ENCODE measurements around the gene ZFHX2. TPM values are rescaled to one million over a fixed set of nuclear protein-coding genes. Genes with fewer than 3 reads are reported as not detected.

The ZFHX2 gene
- total RNA-seq, 1 experiment from 2014 or later: 19.4 TPM

DNA sequence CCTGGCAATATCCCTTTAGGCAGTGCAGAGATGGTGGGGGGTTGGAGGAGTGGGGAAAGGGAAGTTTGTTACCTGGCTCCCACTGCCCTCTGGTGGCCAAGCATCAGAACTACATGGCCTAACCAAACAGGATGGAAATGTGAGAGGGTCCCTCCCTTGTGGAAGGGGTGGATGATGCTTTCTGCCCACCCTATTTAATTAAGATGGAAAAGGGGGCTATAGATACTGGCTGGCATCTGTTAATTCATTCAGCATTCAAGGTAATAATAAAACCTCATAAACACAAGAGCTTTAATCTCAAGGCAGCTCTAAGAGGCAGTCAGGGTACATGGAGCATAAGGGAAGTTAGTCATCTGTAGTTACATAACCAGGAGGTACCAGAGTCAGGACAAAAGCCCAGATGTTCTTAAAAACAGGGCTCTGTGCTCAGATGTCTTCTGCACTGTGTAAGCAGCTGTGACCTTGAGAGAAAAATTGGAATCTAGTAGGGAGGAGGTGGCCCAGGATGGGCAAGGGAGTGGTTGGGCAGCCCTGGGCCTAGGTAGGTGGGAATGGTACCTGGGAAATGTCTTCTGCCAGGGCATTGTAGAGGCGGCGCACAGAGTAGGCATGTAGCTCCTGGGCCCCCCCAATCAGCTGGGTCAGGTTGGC, 11.4 kb upstream of the ZFHX2 start:
- no peaks in the 10 kb centered on the region for H3K79me1 ChIP-seq (ENCODE audit: insufficient read depth, low read depth, low read length, poor library complexity, severe bottlenecking)
- H3K9me3 ChIP-seq (ENCODE audit: control insufficient read depth, low read depth, low read length): no peaks in the 10 kb centered on the region
- H3K27ac Mint-ChIP-seq: peak overlapping the region in 1 of 3 experiments; percentile 87; a peak in 1 of 7 replicates
- no peaks in the 10 kb centered on the region; the same call in 1 of the 2 replicates for H3K27me3 Mint-ChIP-seq (ENCODE audit: low read depth)
- H4K8ac ChIP-seq (replicated peaks; ENCODE audit: insufficient read length, low read depth, low read length): no peak overlapping the region
- no peak overlapping the region for H3K27ac ChIP-seq (ENCODE audit: insufficient read length, low read depth, low read length)
- no peak overlapping the region for H3K4me2 ChIP-seq (ENCODE audit: insufficient read depth, insufficient read length, low read length)
- H3K18ac ChIP-seq (ENCODE audit: insufficient read length, low read depth, low read length): no peak overlapping the region
- no peak overlapping the region for H3K4ac ChIP-seq (ENCODE audit: low read depth, low read length)
- peak; percentile 96 for TF ChIP-seq CTCF (conservative IDR thresholded peaks at IDR 0.05)
- peaks cover 3% of the 10 kb centered on the region for H4K20me1 ChIP-seq (ENCODE audit: control insufficient read depth, insufficient read depth, insufficient read length)
- no peak overlapping the region for H2BK5ac ChIP-seq (ENCODE audit: insufficient read length, low read length)
- peak overlapping the region in 1 of 2 experiments; percentile 56; a peak in 1 of 5 replicates for H3K4me3 Mint-ChIP-seq
- no peak overlapping the region for H3K56ac ChIP-seq (ENCODE audit: insufficient read length, low read depth, low read length)
- no peak overlapping the region for H2BK20ac ChIP-seq (ENCODE audit: low read depth, low read length, poor library complexity, severe bottlenecking)
- H3K23ac ChIP-seq (ENCODE audit: insufficient read length, low read depth, low read length): no peak overlapping the region
- H3K9ac ChIP-seq (ENCODE audit: extremely low read depth, insufficient read length, low read length): no peak overlapping the region
- peaks cover 3% of the 10 kb centered on the region; the same call in 1 of the 2 replicates for H3K4me1 ChIP-seq (ENCODE audit: insufficient read depth, low read length)
- H4K91ac ChIP-seq (ENCODE audit: insufficient read length, low read depth, low read length): no peak overlapping the region
- no CpG with 5 or more reads among the region's 2 CpGs for WGBS (ENCODE audit: extremely low coverage, insufficient read length, low lambda C conversion rate)
- peak; percentile 69 for DNase-seq
- H2BK12ac ChIP-seq (ENCODE audit: insufficient read length, low read depth, low read length): no peak overlapping the region
- H2BK120ac ChIP-seq (ENCODE audit: low read depth, low read length, poor library complexity, severe bottlenecking): no peak overlapping the region
- H3K4me1 Mint-ChIP-seq: peaks cover 13 to 27% of the 10 kb centered on the region in 2 experiments
- peaks cover 17 to 76% (median 68%) of the 10 kb centered on the region in 3 experiments for H3K36me3 Mint-ChIP-seq (ENCODE audit: insufficient read depth in 1 of 3, low read depth in 3 of 3)
- no peaks in the 10 kb centered on the region for H3K9me3 Mint-ChIP-seq
- no peak overlapping the region for H2AFZ ChIP-seq (ENCODE audit: low read length)
- H3T11ph ChIP-seq (ENCODE audit: low read length): no peak overlapping the region
- no peak overlapping the region for H3K14ac ChIP-seq (ENCODE audit: insufficient read depth, low read length)
- H2BK15ac ChIP-seq (ENCODE audit: low read depth, low read length): no peak overlapping the region
- H3K79me2 ChIP-seq (ENCODE audit: insufficient read depth, low read length): no peaks in the 10 kb centered on the region
- H4K5ac ChIP-seq (ENCODE audit: insufficient read length, low read depth, low read length): no peak overlapping the region
- H3K23me2 ChIP-seq (ENCODE audit: insufficient read length, low read depth, low read length, poor library complexity, severe bottlenecking): peaks cover 3% of the 10 kb centered on the region
- H2AK5ac ChIP-seq (ENCODE audit: insufficient read length, low read length): no peak overlapping the region
- H3K27me3 ChIP-seq (ENCODE audit: insufficient read depth, low read length): no peaks in the 10 kb centered on the region

Data from H9 (cell line).